NCI-H226 (cell line): ENCODE results near the gene GNAQ.

Experiments
- DNase-seq: peaks from one replicate; pipeline ENCODE4 v3.0.0-alpha.2; 2015

GNAQ gene

DNA sequence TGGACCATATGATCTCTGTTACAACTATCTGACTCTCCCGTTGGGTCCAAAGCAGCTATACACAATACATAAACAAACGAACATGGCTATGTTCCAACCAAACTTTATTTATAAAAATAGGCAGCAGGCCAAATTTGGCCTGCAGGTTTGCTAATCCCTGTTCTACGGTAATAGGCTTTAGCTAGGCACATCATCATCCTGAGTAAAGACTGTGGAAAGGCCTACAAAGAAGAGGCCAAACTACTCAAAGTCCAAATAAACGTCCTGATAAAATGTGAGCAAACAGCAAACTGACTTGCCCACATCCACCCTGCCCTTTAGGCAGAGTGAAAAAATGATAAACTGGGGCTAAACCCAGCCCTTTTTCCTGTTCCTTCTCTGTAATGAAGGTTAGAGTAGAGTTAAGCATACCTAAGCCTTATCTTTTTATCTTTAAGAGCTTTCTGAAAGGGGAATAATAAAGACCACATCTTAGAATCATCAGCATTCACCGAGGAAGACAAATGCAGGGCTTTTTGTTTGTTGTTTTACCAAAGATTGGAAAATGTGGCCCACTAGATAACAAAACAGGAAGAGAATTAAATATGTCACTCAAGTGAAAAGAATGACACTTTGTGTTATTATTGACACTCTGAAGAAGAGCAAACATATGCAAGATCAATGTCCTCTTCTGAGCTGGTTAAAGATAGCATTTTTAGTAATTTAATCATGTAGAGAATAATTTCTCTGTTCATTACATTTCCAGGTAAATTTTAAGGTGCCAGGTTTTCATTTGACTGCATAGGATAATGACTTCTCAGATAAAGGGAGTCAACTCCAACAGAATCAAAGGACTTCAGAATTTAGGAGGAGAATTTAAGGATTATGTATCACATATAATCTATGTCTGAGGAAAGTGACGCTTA, 223.5 kb downstream of the GNAQ start:
- DNase-seq: peak; percentile 5

DNA sequence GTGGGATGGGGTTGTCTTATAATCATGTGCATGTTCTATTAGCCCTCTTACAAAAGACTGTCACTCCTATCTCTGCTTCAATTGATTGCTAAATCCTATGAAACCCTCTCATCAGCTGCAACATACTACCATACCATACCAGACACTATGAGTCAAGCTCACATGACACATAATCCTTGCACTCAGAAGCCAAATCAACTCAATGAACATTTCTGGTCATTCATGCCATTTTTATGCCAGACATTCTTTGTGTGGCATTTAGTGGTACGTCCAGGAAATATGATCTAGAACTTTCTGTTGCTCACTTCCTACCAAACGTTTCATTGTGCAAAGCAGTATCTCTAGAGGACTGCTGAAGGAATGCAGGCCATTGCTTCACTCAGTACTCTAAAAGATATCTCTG, 224.3 kb downstream of the GNAQ start:
- peak; percentile 89 for DNase-seq

DNA sequence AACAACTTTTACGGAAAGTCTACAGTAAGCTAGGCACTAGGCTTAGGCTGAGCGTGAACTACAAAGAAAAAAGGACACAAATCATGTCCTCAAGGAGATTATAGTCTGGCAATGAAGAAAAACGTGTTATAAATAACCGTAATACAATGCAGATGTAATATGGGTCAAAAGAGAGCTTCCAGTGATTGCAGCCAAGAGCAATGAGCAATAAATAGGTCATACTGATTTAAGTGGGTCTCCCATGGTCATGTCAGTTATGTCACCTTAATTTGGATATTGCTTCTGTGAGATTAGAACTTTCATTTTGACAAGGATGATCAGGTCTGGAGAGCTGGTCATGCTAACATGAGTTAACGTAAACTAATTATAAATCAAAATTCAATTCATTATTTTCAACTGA, 224.9 kb downstream of the GNAQ start:
- DNase-seq: no peak

DNA sequence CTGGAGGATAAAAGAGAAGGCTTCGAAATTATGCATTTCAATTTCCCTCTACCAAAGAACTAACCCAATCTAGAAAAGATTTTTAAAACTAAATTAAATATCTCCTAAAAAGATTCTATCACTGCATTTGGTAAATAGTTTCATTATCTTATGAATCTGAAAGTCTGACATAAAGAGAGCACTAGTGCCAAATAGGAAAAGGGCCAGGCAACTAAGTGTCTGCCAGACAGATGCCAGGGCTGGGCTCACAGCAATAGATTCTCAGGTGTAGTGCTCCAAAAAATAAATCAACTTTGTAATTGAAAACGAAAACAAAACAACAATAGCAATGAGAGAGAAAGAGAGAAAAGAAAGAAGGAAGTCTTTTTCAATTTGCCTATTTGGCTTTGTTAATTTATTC, 225.8 kb downstream of the GNAQ start:
- no peak for DNase-seq

DNA sequence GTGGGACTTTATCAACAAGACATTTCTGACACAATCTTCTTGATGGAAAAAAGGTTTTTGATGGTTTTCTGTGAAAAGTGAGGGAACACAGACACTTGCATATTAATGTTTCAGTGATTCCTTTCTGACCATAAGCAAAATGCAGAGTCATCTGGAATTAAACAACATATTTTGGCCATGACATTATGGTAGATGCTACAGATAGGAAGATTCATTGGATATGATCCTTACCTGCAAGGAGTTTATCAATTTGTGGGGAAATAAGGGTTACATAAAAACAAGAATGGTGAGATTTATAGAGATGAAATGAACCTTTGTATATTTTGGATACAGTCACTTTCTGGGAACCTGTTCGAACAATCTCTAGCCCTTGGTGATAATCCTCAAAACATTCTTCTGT, 228.2 kb downstream of the GNAQ start:
- DNase-seq: no peak

DNA sequence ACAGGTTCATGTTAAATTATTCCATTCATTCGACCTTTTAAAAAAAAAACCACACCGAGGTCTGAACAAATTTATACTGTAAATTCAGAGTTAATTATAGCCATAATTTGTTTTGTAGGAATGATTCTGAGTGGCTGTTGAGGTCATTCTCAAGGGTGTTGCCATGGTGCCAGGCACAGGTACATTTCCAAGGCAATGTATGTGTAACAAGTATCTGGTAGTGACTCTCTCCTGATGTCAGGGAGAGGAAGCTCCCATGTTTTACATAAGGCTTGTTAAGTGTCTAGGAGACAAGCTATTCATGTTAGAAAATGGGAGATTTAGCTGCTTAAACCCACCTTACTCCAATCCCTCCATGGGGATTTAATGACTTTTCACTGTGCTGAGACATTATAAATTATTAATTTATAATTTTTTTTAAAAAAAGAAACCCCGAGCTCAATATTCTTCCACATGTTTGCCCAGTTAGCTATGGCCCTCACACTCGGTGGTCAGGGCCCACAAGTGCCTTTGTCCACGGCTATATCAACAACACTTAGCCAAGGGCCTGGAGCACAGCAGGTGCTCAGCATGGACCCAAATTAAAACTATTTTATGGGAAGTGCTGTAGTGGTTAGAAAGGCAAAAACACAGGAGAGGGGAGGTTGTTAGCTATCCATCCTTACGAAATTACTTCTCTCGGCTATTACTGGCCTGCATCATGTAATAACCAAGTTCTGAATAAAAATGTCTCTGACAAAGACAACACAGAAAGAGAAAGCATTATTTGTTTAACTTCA, 228.9 kb downstream of the GNAQ start:
- DNase-seq: no peak

DNA sequence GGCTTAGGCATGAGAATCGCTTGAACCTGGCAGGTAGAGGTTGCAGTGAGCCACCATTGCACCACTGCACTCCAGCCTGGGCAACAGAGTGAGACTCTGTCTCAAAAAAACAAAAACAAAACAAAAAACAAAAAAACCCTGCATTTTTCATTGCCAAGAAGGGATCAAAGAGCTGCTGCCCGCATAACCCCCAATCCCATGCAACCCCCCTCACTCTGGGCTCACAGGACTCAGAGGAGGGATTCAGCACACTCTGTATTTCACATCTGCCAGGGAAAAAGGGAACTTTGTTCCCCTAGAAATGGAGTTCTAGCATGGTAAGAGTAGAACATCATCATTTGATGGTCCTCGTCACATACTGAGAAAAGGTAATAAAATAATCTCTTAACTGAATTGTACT, 229.5 kb downstream of the GNAQ start:
- no peak for DNase-seq

DNA sequence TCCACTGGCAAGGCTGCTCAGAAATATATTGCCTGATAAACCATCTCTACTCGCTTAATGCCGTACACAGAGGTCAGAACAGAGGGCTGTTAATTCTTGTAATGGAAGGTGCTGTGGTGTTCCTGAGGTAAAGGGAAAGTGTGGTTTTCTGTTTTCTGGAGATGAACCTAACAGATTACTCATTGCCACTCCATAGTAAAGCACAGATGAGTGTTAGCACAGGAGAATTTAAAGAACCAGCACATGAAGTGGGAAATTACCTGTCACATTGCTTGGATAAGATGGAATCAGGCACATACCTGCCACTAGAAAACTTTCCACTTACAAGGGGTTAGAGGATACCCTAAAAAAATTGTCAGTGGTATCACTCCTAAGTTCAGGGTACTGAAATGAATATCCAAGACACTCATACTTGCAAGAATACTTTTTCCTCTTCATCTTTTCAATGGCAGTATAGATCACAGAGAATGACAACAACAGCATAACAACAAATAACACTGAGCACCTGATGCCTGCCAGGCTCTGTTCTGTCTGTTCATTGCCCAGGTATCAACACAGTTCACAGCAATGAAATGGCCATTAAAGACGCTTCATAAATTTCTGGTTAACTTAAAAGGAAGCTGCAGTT, 230.6 kb downstream of the GNAQ start:
- no peak for DNase-seq

DNA sequence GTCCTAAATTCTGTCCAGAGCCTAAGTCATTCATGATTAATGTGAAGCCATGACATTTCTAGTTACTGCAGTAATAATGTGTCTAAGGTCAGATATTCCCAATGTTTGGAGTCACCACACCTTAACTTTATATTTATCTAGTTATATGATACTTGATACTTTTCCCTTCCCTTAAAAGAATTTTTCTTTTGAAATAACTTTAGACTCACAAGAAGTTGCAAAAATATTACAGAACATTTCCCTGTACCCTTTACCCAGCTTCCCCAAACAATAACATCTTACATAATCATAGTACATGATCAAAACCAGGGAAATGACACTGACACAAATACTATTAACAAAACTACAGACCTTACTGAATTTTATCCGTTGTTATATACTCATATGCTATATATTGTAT, 233.5 kb downstream of the GNAQ start:
- no peak for DNase-seq

DNA sequence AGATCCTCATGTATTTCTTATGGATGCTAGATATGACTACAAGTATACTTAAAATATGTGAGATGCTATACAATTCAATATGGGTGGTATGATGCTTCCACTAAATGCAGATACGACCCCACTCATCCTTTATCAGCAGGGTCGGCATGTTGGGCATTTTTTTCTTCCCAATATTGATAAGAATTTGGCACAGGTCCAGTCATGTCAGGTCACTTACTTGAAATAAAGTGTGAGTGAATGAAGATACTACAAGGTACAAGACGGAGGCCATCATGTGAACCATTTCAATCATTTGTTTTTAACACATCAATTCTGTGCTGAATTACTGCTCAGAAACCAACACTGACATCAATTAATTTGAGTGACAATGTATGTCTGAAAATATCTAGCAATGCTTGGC, 236.6 kb downstream of the GNAQ start:
- no peak for DNase-seq

DNA sequence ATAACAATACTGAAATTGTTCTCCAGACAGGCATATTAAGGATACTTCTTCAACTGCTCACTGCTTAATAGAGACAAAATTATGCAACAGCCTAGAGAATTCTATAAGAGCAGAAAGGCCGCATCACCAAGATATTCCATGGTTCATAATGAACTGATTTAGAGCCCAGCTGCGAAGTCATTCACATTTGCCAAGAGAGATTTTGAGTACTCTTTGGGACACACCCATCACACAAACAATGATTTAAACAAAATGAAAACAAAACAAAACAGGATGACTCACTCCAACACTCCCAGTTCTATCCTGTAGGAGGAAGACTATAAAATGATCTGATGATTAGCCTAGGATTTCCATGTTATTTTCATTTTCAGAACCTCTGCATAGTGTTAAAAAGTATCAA, 237.8 kb downstream of the GNAQ start:
- peak; percentile 4 for DNase-seq

DNA sequence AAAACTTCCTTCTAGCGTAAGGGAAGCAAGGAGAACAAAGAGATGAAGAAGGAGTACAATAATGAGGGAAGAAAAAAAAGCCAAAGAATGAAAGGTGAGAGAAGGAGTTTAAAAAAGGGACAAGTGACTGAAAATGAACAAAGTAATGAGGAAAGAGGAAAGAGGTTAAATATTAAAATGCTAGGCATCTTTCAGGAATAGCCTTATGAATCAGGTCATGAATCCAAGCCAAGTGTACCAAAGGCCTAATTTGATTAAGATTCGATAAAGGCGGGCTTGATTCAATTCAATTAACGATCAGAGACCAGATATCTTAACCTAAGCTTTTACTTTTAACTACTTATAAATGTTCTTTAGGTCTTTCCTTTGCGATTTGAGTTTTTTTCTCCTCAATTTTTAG, 241.7 kb downstream of the GNAQ start:
- no peak for DNase-seq

DNA sequence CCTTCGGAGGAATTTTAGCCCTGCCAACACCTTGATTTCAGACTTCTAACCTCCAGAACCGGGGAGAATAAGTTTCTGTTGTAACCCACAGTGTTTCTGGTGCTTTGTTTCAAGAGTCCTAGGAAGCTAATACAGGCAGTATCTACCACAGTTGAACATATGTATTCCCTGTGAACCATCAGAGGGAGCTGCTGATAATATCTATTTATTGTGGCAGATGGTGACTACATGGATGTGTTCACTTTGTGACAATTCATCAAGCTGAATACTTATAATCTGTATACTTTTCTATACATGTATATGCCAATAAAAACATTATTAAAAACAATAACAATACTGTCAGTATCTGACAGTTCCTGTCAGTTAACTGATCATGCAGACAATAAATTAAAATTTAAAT, 246.3 kb downstream of the GNAQ start:
- no peak for DNase-seq

DNA sequence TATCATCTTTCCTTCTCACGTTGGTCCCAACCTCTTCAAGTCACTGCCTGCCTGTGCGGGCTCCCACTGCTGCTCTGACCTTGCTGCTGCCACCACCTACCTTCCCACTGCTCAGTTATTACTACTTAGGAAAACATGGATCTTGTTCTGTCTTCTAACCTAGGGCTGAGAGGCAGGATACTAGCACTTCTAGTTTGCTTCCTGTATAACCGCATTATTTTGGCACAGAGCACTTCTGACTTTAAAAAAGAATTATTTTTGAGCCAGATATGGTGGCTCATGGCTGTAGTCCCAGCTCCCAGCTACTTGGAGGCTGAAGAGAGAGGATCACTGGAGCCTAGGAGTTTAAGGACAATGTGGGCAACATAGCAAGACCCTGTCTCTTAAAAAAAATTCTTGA, 248.1 kb downstream of the GNAQ start:
- DNase-seq: no peak

DNA sequence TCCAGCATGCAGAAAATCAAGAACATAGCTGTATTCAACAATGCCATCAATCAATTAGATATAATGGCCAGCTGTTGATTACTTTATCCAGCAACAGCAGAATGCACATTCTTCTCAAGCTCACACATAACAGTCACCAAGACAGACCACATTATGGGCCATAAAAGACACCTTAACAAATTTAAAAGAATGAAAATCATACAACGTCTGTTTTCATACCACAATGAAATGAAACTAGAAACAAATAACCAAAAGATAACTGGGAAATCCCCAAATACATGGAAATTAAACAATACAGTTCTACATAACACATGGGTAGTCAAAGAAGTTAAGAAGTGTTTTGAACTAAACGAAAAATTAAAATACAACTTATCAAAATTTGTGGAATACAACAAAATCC, 252.6 kb downstream of the GNAQ start:
- DNase-seq: no peak

DNA sequence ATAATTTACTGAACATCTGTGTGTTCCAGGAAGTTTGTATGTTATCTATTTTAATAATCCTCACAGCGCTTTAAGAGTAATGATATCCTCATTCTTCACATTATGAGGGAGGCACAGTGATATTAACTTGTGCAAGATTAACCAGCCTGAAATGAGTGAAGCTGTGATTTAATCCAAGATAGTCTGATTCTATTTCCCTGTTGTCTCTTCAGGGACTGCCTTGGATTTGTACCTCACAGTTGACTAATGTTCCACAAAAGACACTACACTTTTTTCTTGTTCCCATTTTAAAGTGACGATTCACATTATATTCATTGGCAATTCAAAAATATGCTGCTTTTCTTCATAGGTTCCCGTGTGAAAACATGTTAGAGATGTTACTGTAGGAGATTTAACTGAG, 258.2 kb downstream of the GNAQ start:
- DNase-seq: no peak

DNA sequence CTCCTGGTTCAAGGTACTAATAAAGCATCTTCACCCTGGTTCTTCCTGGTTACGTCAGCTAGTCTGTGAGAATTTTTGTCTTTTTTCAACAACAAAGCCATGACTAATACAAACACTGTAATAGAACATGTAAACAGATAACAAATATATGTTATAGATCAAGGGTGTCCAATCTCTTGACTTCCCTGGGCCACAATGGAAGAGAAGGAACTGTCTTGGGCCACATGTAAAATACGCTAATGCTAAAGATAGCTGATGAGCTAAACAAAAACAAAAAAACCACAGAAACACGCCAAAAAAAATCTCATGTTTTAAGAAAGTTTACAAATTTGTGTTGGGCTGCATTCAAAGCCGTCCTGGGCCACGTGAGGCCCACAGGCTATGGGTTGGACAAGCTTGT, 259.0 kb downstream of the GNAQ start:
- DNase-seq: no peak

DNA sequence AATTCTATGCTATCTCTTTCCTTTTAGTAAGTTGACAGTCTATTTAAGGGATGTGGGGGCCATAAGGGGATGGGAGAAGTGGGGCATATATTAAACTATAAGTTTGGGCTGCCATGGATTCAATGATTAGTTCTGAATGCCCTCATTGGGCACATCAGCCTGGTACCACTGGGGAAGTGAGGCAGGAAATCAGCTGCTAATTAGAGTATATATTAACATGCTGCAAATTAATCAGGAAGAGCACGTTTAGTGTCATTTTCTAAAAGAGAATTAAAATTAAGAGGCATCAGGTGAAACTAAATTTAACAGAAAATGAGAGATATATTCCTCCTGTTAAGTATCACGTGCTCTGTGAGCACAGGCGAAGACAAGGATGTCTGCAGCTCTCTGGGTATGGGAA, 260.4 kb downstream of the GNAQ start:
- DNase-seq: no peak

DNA sequence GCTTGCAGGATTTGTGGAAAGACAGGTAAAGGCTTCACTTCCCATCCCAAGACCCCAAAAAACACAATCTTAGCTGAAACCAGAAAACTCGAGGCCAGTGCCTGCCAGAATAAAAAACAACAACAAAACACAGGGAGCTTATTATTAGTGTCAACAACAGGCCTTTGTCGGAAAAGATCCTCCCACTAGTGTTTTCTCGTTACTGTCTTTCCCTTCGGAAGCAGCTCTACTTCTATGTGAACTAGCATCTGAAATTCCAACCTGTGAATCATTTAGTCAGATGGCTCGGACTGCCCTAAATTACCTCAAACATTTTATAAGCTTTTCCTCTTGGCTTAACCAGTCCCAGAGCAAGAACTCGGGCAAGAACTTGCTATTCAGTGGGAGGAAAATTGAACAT, 261.3 kb downstream of the GNAQ start:
- DNase-seq: no peak

DNA sequence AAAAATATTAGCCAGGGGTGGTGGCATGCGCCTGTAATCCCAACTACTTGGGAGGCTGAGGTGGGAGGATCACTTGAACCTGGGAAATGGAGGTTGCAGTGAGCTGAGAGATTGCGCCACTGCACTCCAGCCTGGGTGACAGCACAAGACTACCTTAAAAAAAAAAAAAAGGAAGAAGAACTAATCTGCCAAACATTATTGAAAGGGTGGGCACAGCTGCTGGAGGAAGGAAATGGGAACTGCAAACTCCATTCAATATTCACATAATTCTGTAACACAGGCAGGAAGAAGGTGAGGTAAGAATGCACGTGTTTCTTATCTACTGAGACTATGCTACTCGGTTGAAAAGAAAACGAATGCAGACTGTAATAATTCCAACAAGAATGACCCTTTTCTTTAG, 262.4 kb downstream of the GNAQ start:
- no peak for DNase-seq

DNA sequence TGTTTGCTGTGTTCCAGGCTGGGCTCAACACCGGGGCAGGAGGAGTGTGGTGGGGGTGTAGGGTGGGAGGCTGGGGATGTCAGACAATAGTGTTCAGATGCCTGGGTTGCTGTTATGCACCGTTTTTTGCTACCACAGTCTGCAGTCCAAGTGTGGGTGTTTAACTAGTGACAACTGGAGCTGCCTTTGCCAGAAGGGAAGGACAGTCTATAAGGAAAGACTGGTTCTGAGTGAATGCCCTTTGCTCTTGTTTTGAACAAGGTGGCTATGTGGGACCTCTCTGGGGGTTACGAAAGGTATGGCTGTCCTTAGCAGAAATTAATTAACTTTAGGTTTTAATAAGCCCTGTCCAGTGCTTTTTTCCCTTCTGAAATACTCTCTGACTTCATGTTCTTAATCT, 265.0 kb downstream of the GNAQ start:
- DNase-seq: no peak

DNA sequence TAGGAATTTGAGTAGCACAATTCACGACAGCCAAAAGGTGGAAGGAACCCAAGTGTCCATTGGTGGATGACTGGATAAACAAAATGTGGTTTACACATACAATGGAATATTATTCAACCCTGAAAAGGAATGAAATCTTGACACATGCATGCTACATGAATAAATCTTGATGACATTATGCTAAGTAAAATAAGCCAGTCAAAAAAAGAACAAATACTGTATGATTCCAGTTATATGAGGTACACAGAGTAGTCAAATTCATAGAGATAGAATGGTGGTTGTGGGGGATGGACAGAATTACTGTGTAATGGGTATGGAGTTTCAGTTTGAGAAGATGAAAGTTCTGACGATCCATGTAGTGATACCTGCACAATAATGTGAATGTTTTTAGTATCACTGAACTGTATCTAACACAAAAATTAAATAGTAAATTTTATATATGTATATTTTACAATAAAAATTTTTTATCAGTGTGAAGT, 265.8 kb downstream of the GNAQ start:
- DNase-seq: no peak

DNA sequence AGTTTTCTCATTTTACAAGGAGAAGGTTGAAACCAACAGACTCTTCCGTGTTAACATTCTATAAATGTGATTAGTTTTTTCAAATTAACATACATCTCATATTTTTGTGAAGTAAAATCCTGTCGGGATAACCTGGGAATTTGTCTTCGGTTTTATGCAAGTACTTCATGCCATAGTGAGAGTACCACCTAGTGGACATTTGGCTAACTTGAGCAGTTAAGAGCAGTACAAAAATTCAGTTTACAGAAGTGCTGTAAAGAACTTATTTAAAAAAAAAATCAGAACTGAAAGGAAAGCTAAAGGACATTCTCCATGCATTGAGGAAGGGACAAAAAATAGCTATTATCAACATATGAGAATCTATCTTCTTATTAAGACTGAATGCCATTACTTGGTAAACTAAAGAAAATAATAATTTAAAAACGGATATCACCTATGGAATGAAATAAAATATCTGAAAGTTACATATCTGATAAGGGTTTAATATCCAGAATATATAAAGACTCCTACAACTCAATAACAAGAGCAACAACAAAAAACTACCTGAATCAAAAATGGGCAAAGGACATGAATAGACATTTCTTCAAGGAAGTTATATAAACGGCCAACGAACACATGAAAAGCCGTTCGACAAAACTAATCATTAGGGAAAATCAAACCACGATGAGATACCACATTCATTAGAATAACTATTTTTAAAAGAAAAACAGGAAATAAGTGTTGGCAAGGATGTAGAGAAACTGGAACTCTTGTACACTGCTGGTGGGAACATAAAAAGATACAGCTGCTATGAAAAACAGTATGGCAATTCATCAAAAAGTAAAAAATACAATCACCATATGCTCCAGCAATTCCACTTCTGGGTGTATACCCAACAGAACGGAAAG, 266.5 kb downstream of the GNAQ start:
- DNase-seq: peak; percentile 5
